Measurements from ENCODE around the gene RECQL5.

- TF ChIP-seq EZH2 (IDR thresholded peaks at IDR 0.05; ENCODE audit: borderline replicate concordance, insufficient read depth, low read depth, low read length, poor library complexity, severe bottlenecking) (no peak), CTCF (IDR thresholded peaks at IDR 0.05) (no peak)
Measured at GRCh38 chr17:75681289-75681688, 14.3 kb upstream of the RECQL5 start.
